K562 (cell line): ENCODE data around the gene DIPK1A. TPM values are rescaled to one million over a fixed set of nuclear protein-coding genes. Genes with fewer than 3 reads are reported as not detected.

Experiments
- ATAC-seq: fragments of 200-7000 bp; cut with Tn5 transposase; 3 replicates; pipeline ENCODE4 v1.9.1; 2020; ENCODE audit warnings: moderate library complexity
- BruUV-seq: library from RNA; stranded (reverse); fragments of 400-500 nt; replicated peaks from 2 replicates; lab custom pipeline; 2021; lab: Mats Ljungman, UMichigan
- CTCF ChIA-PET: fragments of 300-600 bp; formaldehyde crosslinking; extraction: SDS; loops from one replicate; lab custom pipeline; 2021; ENCODE audit warnings: low intra/inter-chr PET ratio; lab: Yijun Ruan, JAX
- POLR2A ChIA-PET: fragments of 300-600, 350-650 bp; sonication (Branson Sonifier 250); formaldehyde crosslinking; extraction: SDS; loops from one replicate; lab custom pipeline; 2021; ENCODE audit warnings: antibody characterized with exemption, inconsistent platforms; lab: Yijun Ruan, JAX
- DNase-seq, 4 experiments: peaks; one replicate each; pipeline versions ENCODE4 v3.0.0 to v3.0.0-alpha.2; 2011 to 2018; ENCODE audit warnings: low spot score in 3 of 4, mixed read lengths in 3 of 4; ENCODE audit errors: extremely low read depth in 1 of 4
- FAIRE-seq: peaks from 2 replicates; lab custom pipeline; 2011; peaks lifted over from hg19 to GRCh38; lab: Jason Lieb, UNC
- H2AFZ ChIP-seq: 2 replicates; pipeline ENCODE4 v1.6.0; 2011; ENCODE audit warnings: low read depth, low read length, control low read depth, inconsistent platforms
- H3K27ac ChIP-seq: fragments of 200-600 bp; 3 replicates; pipeline ENCODE4 v1.8.0; 2011; ENCODE audit warnings: low read depth, mild to moderate bottlenecking, control low read depth, inconsistent platforms, low read length, moderate library complexity, mixed read lengths; ENCODE audit errors: extremely low read depth
- H3K27me3 ChIP-seq, 2 experiments: fragments of 300-600 bp in 1 of 2; 2 replicates in 1 of 2; 3 replicates in 1 of 2; pipeline versions ENCODE4 v1.6.0 to v1.8.0; 2011; ENCODE audit warnings: inconsistent platforms in 2 of 2, low read length in 2 of 2, mild to moderate bottlenecking in 1 of 2, mixed read lengths in 1 of 2, moderate library complexity in 1 of 2; ENCODE audit not compliant: control insufficient read depth in 2 of 2, insufficient read depth in 2 of 2
- H3K36me3 ChIP-seq: fragments of 300-600 bp; 3 replicates; pipeline ENCODE4 v1.8.0; 2011; ENCODE audit warnings: mild to moderate bottlenecking, low read length, inconsistent platforms; ENCODE audit not compliant: control insufficient read depth, insufficient read depth
- H3K4me1 ChIP-seq, 2 experiments: fragments of 200-600 bp in 1 of 2; replicated peaks in 1 of 2; 2 replicates in 1 of 2; 3 replicates in 1 of 2; pipeline versions ENCODE4 v1.5.1 to v1.8.0; 2011; ENCODE audit warnings: inconsistent platforms in 2 of 2, low read length in 2 of 2, mild to moderate bottlenecking in 1 of 2, mixed read lengths in 1 of 2, moderate library complexity in 1 of 2; ENCODE audit not compliant: control insufficient read depth in 2 of 2, insufficient read depth in 2 of 2
- H3K4me2 ChIP-seq: 2 replicates; pipeline ENCODE4 v1.6.1; 2011; ENCODE audit warnings: low read length, control low read depth, inconsistent platforms, mixed read lengths; ENCODE audit not compliant: insufficient read depth
- H3K4me3 ChIP-seq: fragments of 200-600 bp; sonication (generic), shearing (Covaris generic); 2 replicates; pipeline ENCODE4 v1.5.1; 2016; ENCODE audit warnings: control low read depth, inconsistent platforms
- H3K79me2 ChIP-seq: fragments of 200-600 bp; 3 replicates; pipeline ENCODE4 v1.8.0; 2011; ENCODE audit warnings: low read length, inconsistent platforms; ENCODE audit not compliant: control insufficient read depth, insufficient read depth
- H3K9ac ChIP-seq, 2 experiments: 2 replicates each; pipeline versions ENCODE4 v1.6.0 to v1.6.1; 2011; ENCODE audit warnings: low read depth in 2 of 2, low read length in 2 of 2, control low read depth in 1 of 2, inconsistent platforms in 1 of 2, mild to moderate bottlenecking in 1 of 2, mixed read lengths in 1 of 2; ENCODE audit not compliant: insufficient read depth in 1 of 2
- H3K9me1 ChIP-seq: one replicate; pipeline ENCODE4 v1.6.0; 2011; ENCODE audit warnings: inconsistent platforms, mild to moderate bottlenecking, low read length, moderate library complexity; ENCODE audit not compliant: control insufficient read depth, insufficient read depth
- H3K9me3 ChIP-seq: replicated peaks from 2 replicates; pipeline ENCODE4 v1.5.1; 2011; ENCODE audit warnings: low read depth, low read length, inconsistent platforms; ENCODE audit not compliant: control insufficient read depth, insufficient read depth
- H4K20me1 ChIP-seq: replicated peaks from 2 replicates; pipeline ENCODE4 v1.6.1; 2011; ENCODE audit warnings: low read length, inconsistent platforms, mixed read lengths; ENCODE audit not compliant: control insufficient read depth, insufficient read depth
- BRD4 ChIP-seq: fragments of 200-600 bp; sonication (generic); IDR thresholded peaks from 2 replicates; pipeline ENCODE4 v1.6.1; 2017; ENCODE audit warnings: inconsistent platforms
- CAMTA2 ChIP-seq: fragments of 250-450 bp; sonication (Bioruptor Pico); conservative IDR thresholded peaks from 2 replicates; pipeline ENCODE4 v1.5.1; 2022
- CHD1 ChIP-seq: fragments of 200-600 bp; sonication (generic); IDR thresholded peaks from one replicate; pipeline ENCODE4 v1.6.1; 2012; ENCODE audit warnings: mild to moderate bottlenecking, moderate library complexity, low read length, inconsistent platforms
- FOXJ3 ChIP-seq: sonication (generic); formaldehyde crosslinking; IDR thresholded peaks from 2 replicates; pipeline ENCODE4 v1.4.0; 2020; ENCODE audit warnings: mild to moderate bottlenecking, missing genetic modification reagents
- HIVEP1 ChIP-seq: fragments of 250-450 bp; sonication (Bioruptor Pico); IDR thresholded peaks from 2 replicates; pipeline ENCODE4 v1.4.0; 2020; ENCODE audit warnings: mild to moderate bottlenecking
- KLF16 ChIP-seq: IDR thresholded peaks from 2 replicates; pipeline ENCODE4 v1.6.1; 2016; ENCODE audit warnings: antibody characterized with exemption
- PCBP1 ChIP-seq: fragments of 200-400 bp; formaldehyde crosslinking; IDR thresholded peaks from 2 replicates; pipeline ENCODE4 v1.6.1; 2018; ENCODE audit warnings: mild to moderate bottlenecking, low read depth, low read length; ENCODE audit not compliant: poor library complexity, severe bottlenecking
- PHB2 ChIP-seq: fragments of 450-650 bp; IDR thresholded peaks from 2 replicates; pipeline ENCODE4 v1.6.1; 2017; ENCODE audit warnings: low read depth
- ZNF197 ChIP-seq: fragments of 200-800 bp; sonication (Bioruptor generic); IDR thresholded peaks from 2 replicates; pipeline ENCODE4 v1.6.1; 2016; ENCODE audit warnings: low read depth, missing genetic modification characterization, missing compliant biosample characterization
- WGBS: fragments of 100-300 bp; shearing (Covaris generic); methylation state at CpG from one replicate; pipeline ENCODE4 v1.1.6; 2016; ENCODE audit warnings: low coverage, mixed read lengths; ENCODE audit not compliant: insufficient coverage; ENCODE audit errors: missing lambda C conversion rate; 5-methylcytosine and 5-hydroxymethylcytosine counted together
- in situ Hi-C: fragments of 300-500 bp; cut with MboI; formaldehyde crosslinking; loops from 4 replicates; pipeline ENCODE4 v1.15.0; 2018; ENCODE audit warnings: inconsistent platforms, mixed read lengths
- intact Hi-C: fragments of 100-400 bp; cut with micrococcal nuclease; formaldehyde crosslinking; loops from 2 replicates; pipeline ENCODE4 v1.14.2; 2022
- polyA plus RNA-seq, 8 experiments: library from polyadenylated mRNA; depleted of rRNA in 4 of 8; stranded (reverse) in 5 of 8; unstranded in 3 of 8; fragments of >200 nt; fragmentation: Nextera tagmentation in 2 of 8; fragmentation: Illumina TruSeq in 1 of 8; extraction: Ambion mirVana in 2 of 8; extraction: Trizol in 1 of 8; gene quantifications; 2 replicates each; pipeline versions ENCODE4 v1.2.1 to v1.2.3, GENCODE V29; 2011 to 2014; ENCODE audit warnings: inconsistent platforms in 1 of 8, missing spikeins in 1 of 8
- total RNA-seq, 7 experiments: library from RNA; depleted of rRNA in 6 of 7; stranded (reverse); fragments of >200 nt in 6 of 7; fragmentation: Illumina TruSeq in 2 of 7; extraction: Trizol in 2 of 7; gene quantifications; 2 replicates each; pipeline versions ENCODE4 v1.2.1 to v1.2.3, GENCODE V29; 2011 to 2021; ENCODE audit warnings: low replicate concordance in 1 of 7
- TF ChIP-seq, protein P1 (sequence below): fragments of 250-450 bp; sonication (Bioruptor Pico); IDR thresholded peaks from 2 replicates; pipeline ENCODE4 v1.8.0; 2022; ENCODE audit warnings: moderate library complexity, mild to moderate bottlenecking, inconsistent platforms
- TF ChIP-seq, protein P2 (sequence below): fragments of 250-450 bp; sonication (Bioruptor Pico); IDR thresholded peaks from 2 replicates; pipeline ENCODE4 v1.8.0; 2021; ENCODE audit warnings: borderline replicate concordance, mild to moderate bottlenecking, moderate library complexity; ENCODE audit not compliant: poor library complexity, severe bottlenecking
- TF ChIP-seq, protein P3 (sequence below): fragments of 450-650 bp; IDR thresholded peaks from 2 replicates; pipeline ENCODE4 v1.6.1; 2016

Gene DIPK1A
- total and polyA plus RNA-seq, 9 of the 15 experiments (the other 6 are each of a cell fraction or from before 2014, with no cell fraction given): 0.54 to 2.5 (median 1.3) TPM

DNA sequence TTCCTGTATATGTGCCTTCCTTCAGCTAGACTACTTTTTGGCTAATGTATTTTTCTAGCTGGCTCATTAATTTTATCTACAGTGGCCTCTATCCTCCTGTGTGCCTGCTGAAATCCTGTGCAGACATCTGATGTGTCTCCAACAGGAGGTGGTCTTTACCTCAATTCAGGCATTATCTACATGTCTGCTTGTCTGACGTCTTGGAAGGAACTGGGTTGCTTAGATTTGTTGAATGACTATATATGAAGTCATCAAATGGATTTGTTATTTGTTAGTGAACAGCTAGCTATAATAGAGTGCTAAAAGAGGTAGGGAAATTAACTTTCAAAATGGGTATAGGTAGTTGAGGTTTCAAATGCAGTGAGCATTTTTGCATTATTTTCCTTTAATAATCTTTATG lies 122.7 kb downstream of the DIPK1A start:
- H2AFZ ChIP-seq: no peak overlapping the region
- peaks cover 6 to 16% of the 10 kb centered on the region in 2 experiments; a peak in 3 of 5 replicates for H3K4me1 ChIP-seq
- H3K79me2 ChIP-seq: peaks cover 73% of the 10 kb centered on the region
- no peak overlapping the region for H3K4me2 ChIP-seq
- H3K4me3 ChIP-seq: no peak overlapping the region
- ATAC-seq (no peak), DNase-seq (no peak), FAIRE-seq (no peak)
- intact Hi-C loops: loop anchor here (10.0 kb wide), 1 partner anchor 524 kb away; no protein-coding TSS in a partner anchor
- POLR2A ChIA-PET: interaction anchor here (1.5 to 2.3 kb wide), 2 partner anchors 13 to 16 kb away, joined by 8 to 13 read pairs; no protein-coding TSS in a partner anchor
- H3K9me3 ChIP-seq: no peaks in the 10 kb centered on the region
- TF ChIP-seq ZNF197 (CRISPR knock-in tag) (no peak), KLF16 (no peak), PHB2 (no peak), PCBP1 (no peak), CAMTA2 (no peak), BRD4 (no peak), HIVEP1 (CRISPR knock-in tag) (no peak), CHD1 (no peak), FOXJ3 (CRISPR knock-in tag) (no peak)
- TF ChIP-seq, protein P1, sequence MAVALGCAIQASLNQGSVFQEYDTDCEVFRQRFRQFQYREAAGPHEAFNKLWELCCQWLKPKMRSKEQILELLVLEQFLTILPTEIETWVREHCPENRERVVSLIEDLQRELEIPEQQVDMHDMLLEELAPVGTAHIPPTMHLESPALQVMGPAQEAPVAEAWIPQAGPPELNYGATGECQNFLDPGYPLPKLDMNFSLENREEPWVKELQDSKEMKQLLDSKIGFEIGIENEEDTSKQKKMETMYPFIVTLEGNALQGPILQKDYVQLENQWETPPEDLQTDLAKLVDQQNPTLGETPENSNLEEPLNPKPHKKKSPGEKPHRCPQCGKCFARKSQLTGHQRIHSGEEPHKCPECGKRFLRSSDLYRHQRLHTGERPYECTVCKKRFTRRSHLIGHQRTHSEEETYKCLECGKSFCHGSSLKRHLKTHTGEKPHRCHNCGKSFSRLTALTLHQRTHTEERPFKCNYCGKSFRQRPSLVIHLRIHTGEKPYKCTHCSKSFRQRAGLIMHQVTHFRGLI: no peak
- TF ChIP-seq, protein P2, sequence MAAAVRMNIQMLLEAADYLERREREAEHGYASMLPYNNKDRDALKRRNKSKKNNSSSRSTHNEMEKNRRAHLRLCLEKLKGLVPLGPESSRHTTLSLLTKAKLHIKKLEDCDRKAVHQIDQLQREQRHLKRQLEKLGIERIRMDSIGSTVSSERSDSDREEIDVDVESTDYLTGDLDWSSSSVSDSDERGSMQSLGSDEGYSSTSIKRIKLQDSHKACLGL (CRISPR knock-in tag): no peak
- TF ChIP-seq, protein P3, sequence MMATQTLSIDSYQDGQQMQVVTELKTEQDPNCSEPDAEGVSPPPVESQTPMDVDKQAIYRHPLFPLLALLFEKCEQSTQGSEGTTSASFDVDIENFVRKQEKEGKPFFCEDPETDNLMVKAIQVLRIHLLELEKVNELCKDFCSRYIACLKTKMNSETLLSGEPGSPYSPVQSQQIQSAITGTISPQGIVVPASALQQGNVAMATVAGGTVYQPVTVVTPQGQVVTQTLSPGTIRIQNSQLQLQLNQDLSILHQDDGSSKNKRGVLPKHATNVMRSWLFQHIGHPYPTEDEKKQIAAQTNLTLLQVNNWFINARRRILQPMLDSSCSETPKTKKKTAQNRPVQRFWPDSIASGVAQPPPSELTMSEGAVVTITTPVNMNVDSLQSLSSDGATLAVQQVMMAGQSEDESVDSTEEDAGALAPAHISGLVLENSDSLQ: no peak
- CTCF ChIA-PET: no interaction called here
- H3K27me3 ChIP-seq: no peaks in the 10 kb centered on the region
- in situ Hi-C loops: no loop called here
- 5% methylated on average over 1 of the region's 1 CpG for WGBS
- H3K27ac ChIP-seq: peak overlapping the region; percentile 18; the same call in 1 of the 3 replicates
- H4K20me1 ChIP-seq: peaks cover 52% of the 10 kb centered on the region
- peaks cover 5% of the 10 kb centered on the region for H3K9me1 ChIP-seq
- H3K36me3 ChIP-seq: peaks cover 99% of the 10 kb centered on the region
- H3K9ac ChIP-seq: no peak overlapping the region
- no TSS peak for BruUV-seq
